CD14-positive monocyte (primary cell): ENCODE data around the gene ADGRF5. TPM values are rescaled to one million over a fixed set of nuclear protein-coding genes. Genes with fewer than 3 reads are reported as not detected.

Source experiments
- DNase-seq, 3 donors: peaks; one replicate each; pipeline ENCODE4 v3.0.0-alpha.2; 2011 to 2022
- H2AFZ ChIP-seq: 2 replicates; pipeline ENCODE4 v1.6.0; 2012; ENCODE audit warnings: mild to moderate bottlenecking, low read depth, low read length, inconsistent platforms; ENCODE audit not compliant: insufficient read depth, poor library complexity, severe bottlenecking
- H3K27ac ChIP-seq, 2 donors: 1 replicate in 1 of 2; 2 replicates in 1 of 2; pipeline ENCODE4 v1.5.1; 2012 to 2013; ENCODE audit warnings: low read length in 2 of 2, control low read depth in 1 of 2, inconsistent platforms in 1 of 2, low read depth in 1 of 2, mild to moderate bottlenecking in 1 of 2
- H3K27me3 ChIP-seq, 2 donors: one replicate each; pipeline versions ENCODE4 v1.6.0 to v1.6.1; 2011 to 2013; ENCODE audit warnings: low read length in 2 of 2; ENCODE audit not compliant: control insufficient read depth in 2 of 2, insufficient read depth in 2 of 2
- H3K36me3 ChIP-seq, 2 donors: replicated peaks in 1 of 2; 1 replicate in 1 of 2; 2 replicates in 1 of 2; pipeline versions ENCODE4 v1.5.1 to v1.6.1; 2012 to 2013; ENCODE audit warnings: low read length in 2 of 2, control low read depth in 1 of 2, inconsistent platforms in 1 of 2, mild to moderate bottlenecking in 1 of 2; ENCODE audit not compliant: insufficient read depth in 2 of 2, control insufficient read depth in 1 of 2
- H3K4me1 ChIP-seq, 2 donors: 1 replicate in 1 of 2; 2 replicates in 1 of 2; pipeline versions ENCODE4 v1.5.1 to v1.6.1; 2012 to 2013; ENCODE audit warnings: low read length in 2 of 2, control low read depth in 1 of 2, inconsistent platforms in 1 of 2, mild to moderate bottlenecking in 1 of 2, moderate library complexity in 1 of 2; ENCODE audit not compliant: insufficient read depth in 2 of 2, control insufficient read depth in 1 of 2
- H3K4me2 ChIP-seq: replicated peaks from 2 replicates; pipeline ENCODE3; 2012; ENCODE audit warnings: low read length, moderate library complexity, mild to moderate bottlenecking; ENCODE audit not compliant: poor library complexity, severe bottlenecking; ENCODE audit errors: extremely low read depth
- H3K4me3 ChIP-seq, 3 experiments: fragments of 200-600 bp in 1 of 3; sonication (generic) in 1 of 3; replicated peaks in 1 of 3; 1 replicate in 2 of 3; 2 replicates in 1 of 3; pipeline ENCODE4 v1.5.1; 2011 to 2013; ENCODE audit warnings: low read length in 3 of 3, mild to moderate bottlenecking in 3 of 3, control low read depth in 2 of 3, low read depth in 2 of 3, inconsistent platforms in 1 of 3, moderate library complexity in 1 of 3
- H3K79me2 ChIP-seq: 2 replicates; pipeline ENCODE4 v1.6.0; 2012; ENCODE audit warnings: mild to moderate bottlenecking, control low read depth, inconsistent platforms, low read length, moderate library complexity; ENCODE audit not compliant: insufficient read depth
- H3K9ac ChIP-seq: 2 replicates; pipeline ENCODE4 v1.6.0; 2017; ENCODE audit warnings: low read length, mild to moderate bottlenecking; ENCODE audit not compliant: insufficient read depth, poor library complexity, severe bottlenecking
- H3K9me3 ChIP-seq, 2 donors: replicated peaks in 1 of 2; 1 replicate in 1 of 2; 2 replicates in 1 of 2; pipeline versions ENCODE4 v1.5.1 to v1.6.1; 2012 to 2013; ENCODE audit warnings: low read length in 2 of 2, control low read depth in 1 of 2; ENCODE audit not compliant: control insufficient read depth in 1 of 2, insufficient read depth in 1 of 2
- H4K20me1 ChIP-seq: 2 replicates; pipeline ENCODE4 v1.6.0; 2012; ENCODE audit warnings: mild to moderate bottlenecking, low read length, control low read depth, moderate library complexity; ENCODE audit not compliant: insufficient read depth
- H3K27ac Mint-ChIP-seq, 7 donors: one replicate each; pipeline ENCODE4 v1.8.0; 2020; ENCODE audit warnings: mild to moderate bottlenecking in 7 of 7, mixed read lengths in 7 of 7, moderate library complexity in 6 of 7, inconsistent platforms in 2 of 7
- H3K27me3 Mint-ChIP-seq, 3 donors: one replicate each; pipeline ENCODE4 v1.8.0; 2021 to 2022; ENCODE audit warnings: low read depth in 3 of 3, mild to moderate bottlenecking in 3 of 3, mixed read lengths in 3 of 3, moderate library complexity in 3 of 3, inconsistent platforms in 1 of 3
- H3K36me3 Mint-ChIP-seq, 2 donors: one replicate each; pipeline ENCODE4 v1.8.0; 2020; ENCODE audit warnings: mixed read lengths in 2 of 2, inconsistent platforms in 1 of 2, mild to moderate bottlenecking in 1 of 2
- H3K4me1 Mint-ChIP-seq: one replicate; pipeline ENCODE4 v1.8.0; 2020; ENCODE audit warnings: mild to moderate bottlenecking, mixed read lengths
- H3K4me3 Mint-ChIP-seq, 2 donors: one replicate each; pipeline ENCODE4 v1.8.0; 2020; ENCODE audit warnings: mild to moderate bottlenecking in 2 of 2, mixed read lengths in 2 of 2, moderate library complexity in 1 of 2
- H3K9me3 Mint-ChIP-seq, 7 donors: one replicate each; pipeline ENCODE4 v1.8.0; 2020 to 2022; ENCODE audit warnings: mixed read lengths in 7 of 7, mild to moderate bottlenecking in 6 of 7, moderate library complexity in 6 of 7, inconsistent platforms in 2 of 7
- WGBS: methylation state at CpG from one replicate; pipeline ENCODE4 v1.1.5; 2013; ENCODE audit warnings: missing lambda C conversion rate; ENCODE audit not compliant: insufficient coverage; 5-methylcytosine and 5-hydroxymethylcytosine counted together
- intact Hi-C, 2 donors: fragments of 100-400 bp; cut with micrococcal nuclease; formaldehyde crosslinking; loops; one replicate each; pipeline versions ENCODE4 v1.15.0 to v1.15.1; 2023
- polyA plus RNA-seq, 3 donors: library from polyadenylated mRNA; depleted of rRNA in 1 of 3; unstranded in 2 of 3; stranded (reverse) in 1 of 3; fragments of 300-500 nt in 2 of 3; fragments of >200 nt in 1 of 3; fragmentation: Illumina TruSeq in 2 of 3; gene quantifications; 1 replicate in 2 of 3; 2 replicates in 1 of 3; pipeline ENCODE4 v1.2.3, GENCODE V29; 2012 to 2021
- TF ChIP-seq, protein P1 (sequence below): fragments of 200-600 bp; IDR thresholded peaks from one replicate; pipeline ENCODE4 v1.8.0; 2022; ENCODE audit warnings: antibody characterized with exemption, mild to moderate bottlenecking

Gene ADGRF5
- polyA plus RNA-seq, 3 donors: not detected

- Histone ChIP-seq H4K20me1 (no peaks in the 10 kb centered on the region), H3K27ac (no peak overlapping the region), H2AFZ (no peak overlapping the region), H3K4me2 (no peak overlapping the region), H3K79me2 (no peaks in the 10 kb centered on the region), H3K4me3 (no peak overlapping the region), H3K4me1 (no peaks in the 10 kb centered on the region), H3K9me3 (no peaks in the 10 kb centered on the region), H3K27me3 (no peaks in the 10 kb centered on the region), H3K9ac (no peak overlapping the region), H3K36me3 (no peaks in the 10 kb centered on the region)
- Mint-ChIP-seq H3K27me3 (peaks cover 0 to 3% (median 0%) of the 10 kb centered on the region in 3 donors), H3K4me1 (no peaks in the 10 kb centered on the region), H3K4me3 (no peak overlapping the region), H3K9me3 (peaks cover 0 to 2% (median 0%) of the 10 kb centered on the region in 7 donors), H3K36me3 (no peaks in the 10 kb centered on the region), H3K27ac (no peak overlapping the region)
- intact Hi-C loops: no loop called here
- TF ChIP-seq, protein P1, sequence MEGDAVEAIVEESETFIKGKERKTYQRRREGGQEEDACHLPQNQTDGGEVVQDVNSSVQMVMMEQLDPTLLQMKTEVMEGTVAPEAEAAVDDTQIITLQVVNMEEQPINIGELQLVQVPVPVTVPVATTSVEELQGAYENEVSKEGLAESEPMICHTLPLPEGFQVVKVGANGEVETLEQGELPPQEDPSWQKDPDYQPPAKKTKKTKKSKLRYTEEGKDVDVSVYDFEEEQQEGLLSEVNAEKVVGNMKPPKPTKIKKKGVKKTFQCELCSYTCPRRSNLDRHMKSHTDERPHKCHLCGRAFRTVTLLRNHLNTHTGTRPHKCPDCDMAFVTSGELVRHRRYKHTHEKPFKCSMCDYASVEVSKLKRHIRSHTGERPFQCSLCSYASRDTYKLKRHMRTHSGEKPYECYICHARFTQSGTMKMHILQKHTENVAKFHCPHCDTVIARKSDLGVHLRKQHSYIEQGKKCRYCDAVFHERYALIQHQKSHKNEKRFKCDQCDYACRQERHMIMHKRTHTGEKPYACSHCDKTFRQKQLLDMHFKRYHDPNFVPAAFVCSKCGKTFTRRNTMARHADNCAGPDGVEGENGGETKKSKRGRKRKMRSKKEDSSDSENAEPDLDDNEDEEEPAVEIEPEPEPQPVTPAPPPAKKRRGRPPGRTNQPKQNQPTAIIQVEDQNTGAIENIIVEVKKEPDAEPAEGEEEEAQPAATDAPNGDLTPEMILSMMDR: no peak
- DNase-seq: no peak
Observed at GRCh38 chr6:46896871-46897270, 24.9 kb downstream of the ADGRF5 start.

GRCh38 chr6:46895930-46896329 is 25.8 kb downstream of the ADGRF5 start:
- H3K79me2 ChIP-seq: no peaks in the 10 kb centered on the region
- H3K27me3 Mint-ChIP-seq: peaks cover 0 to 2% (median 0%) of the 10 kb centered on the region in 3 donors
- TF ChIP-seq, protein P1: no peak
- no peaks in the 10 kb centered on the region for H3K36me3 Mint-ChIP-seq
- H3K4me3 Mint-ChIP-seq: no peak overlapping the region
- no peaks in the 10 kb centered on the region for H3K36me3 ChIP-seq
- no peak overlapping the region for H2AFZ ChIP-seq
- H3K4me1 Mint-ChIP-seq: no peaks in the 10 kb centered on the region
- no peak overlapping the region for H3K9ac ChIP-seq
- no peak overlapping the region for H3K27ac ChIP-seq
- intact Hi-C loops: no loop called here
- H3K4me2 ChIP-seq: no peak overlapping the region
- no peaks in the 10 kb centered on the region for H3K4me1 ChIP-seq
- H3K27me3 ChIP-seq: no peaks in the 10 kb centered on the region
- H3K27ac Mint-ChIP-seq: no peak overlapping the region
- no peak for DNase-seq
- H3K9me3 ChIP-seq: no peaks in the 10 kb centered on the region
- whole genome bisulfite sequencing: 99% methylated on average over 5 of the region's 7 CpGs
- H3K4me3 ChIP-seq: no peak overlapping the region
- no peaks in the 10 kb centered on the region for H3K9me3 Mint-ChIP-seq
- H4K20me1 ChIP-seq: no peaks in the 10 kb centered on the region
